Chondrocyte (in vitro differentiated cells): Measurements from ENCODE around the gene DNAH17. TPM values are rescaled to one million over a fixed set of nuclear protein-coding genes. Genes with fewer than 3 reads are reported as not detected.

ENCODE experiments used
- DNase-seq: peaks from one replicate; pipeline ENCODE4 v3.0.0; 2021; ENCODE audit warnings: mixed read lengths, low spot score
- H3K27ac Mint-ChIP-seq: one replicate; pipeline ENCODE4 v1.8.0; 2021; ENCODE audit warnings: mild to moderate bottlenecking, moderate library complexity, mixed read lengths; ENCODE audit not compliant: unreplicated experiment
- H3K27me3 Mint-ChIP-seq: 2 replicates; pipeline ENCODE4 v1.8.0; 2021; ENCODE audit warnings: low read depth, mixed read lengths
- H3K36me3 Mint-ChIP-seq: 2 replicates; pipeline ENCODE4 v1.8.0; 2021; ENCODE audit warnings: low read depth, mixed read lengths
- H3K4me1 Mint-ChIP-seq: 2 replicates; pipeline ENCODE4 v1.8.0; 2021; ENCODE audit warnings: low read depth, mild to moderate bottlenecking, mixed read lengths
- H3K4me3 Mint-ChIP-seq: one replicate; pipeline ENCODE4 v1.8.0; 2021; ENCODE audit warnings: mild to moderate bottlenecking, moderate library complexity, mixed read lengths; ENCODE audit not compliant: unreplicated experiment
- H3K9me3 Mint-ChIP-seq: 2 replicates; pipeline ENCODE4 v1.8.0; 2021; ENCODE audit warnings: low read depth, mixed read lengths
- long read RNA-seq: library from polyadenylated mRNA; stranded (forward); transcript quantifications from one replicate; pipeline ENCODE4 v2.0.0, GENCODE V29; 2021
- total RNA-seq: library from RNA; stranded (reverse); gene quantifications from 3 replicates; pipeline ENCODE4 v1.2.1, GENCODE V29; 2021
- TF ChIP-seq, protein P1 (sequence below): fragments of 200-600 bp; sonication (generic); IDR thresholded peaks from 2 replicates; pipeline ENCODE4 v1.5.0; 2021; ENCODE audit warnings: antibody characterized with exemption, mild to moderate bottlenecking, moderate library complexity

DNAH17 gene, protein sequence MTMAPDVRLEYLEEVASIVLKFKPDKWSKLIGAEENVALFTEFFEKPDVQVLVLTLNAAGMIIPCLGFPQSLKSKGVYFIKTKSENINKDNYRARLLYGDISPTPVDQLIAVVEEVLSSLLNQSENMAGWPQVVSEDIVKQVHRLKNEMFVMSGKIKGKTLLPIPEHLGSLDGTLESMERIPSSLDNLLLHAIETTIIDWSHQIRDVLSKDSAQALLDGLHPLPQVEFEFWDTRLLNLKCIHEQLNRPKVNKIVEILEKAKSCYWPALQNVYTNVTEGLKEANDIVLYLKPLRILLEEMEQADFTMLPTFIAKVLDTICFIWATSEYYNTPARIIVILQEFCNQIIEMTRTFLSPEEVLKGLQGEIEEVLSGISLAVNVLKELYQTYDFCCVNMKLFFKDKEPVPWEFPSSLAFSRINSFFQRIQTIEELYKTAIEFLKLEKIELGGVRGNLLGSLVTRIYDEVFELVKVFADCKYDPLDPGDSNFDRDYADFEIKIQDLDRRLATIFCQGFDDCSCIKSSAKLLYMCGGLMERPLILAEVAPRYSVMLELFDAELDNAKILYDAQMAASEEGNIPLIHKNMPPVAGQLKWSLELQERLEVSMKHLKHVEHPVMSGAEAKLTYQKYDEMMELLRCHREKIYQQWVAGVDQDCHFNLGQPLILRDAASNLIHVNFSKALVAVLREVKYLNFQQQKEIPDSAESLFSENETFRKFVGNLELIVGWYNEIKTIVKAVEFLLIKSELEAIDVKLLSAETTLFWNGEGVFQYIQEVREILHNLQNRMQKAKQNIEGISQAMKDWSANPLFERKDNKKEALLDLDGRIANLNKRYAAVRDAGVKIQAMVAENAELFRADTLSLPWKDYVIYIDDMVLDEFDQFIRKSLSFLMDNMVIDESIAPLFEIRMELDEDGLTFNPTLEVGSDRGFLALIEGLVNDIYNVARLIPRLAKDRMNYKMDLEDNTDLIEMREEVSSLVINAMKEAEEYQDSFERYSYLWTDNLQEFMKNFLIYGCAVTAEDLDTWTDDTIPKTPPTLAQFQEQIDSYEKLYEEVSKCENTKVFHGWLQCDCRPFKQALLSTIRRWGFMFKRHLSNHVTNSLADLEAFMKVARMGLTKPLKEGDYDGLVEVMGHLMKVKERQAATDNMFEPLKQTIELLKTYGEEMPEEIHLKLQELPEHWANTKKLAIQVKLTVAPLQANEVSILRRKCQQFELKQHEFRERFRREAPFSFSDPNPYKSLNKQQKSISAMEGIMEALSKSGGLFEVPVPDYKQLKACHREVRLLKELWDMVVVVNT (N-terminal part only)
- 0.26 to 0.42 TPM (median 0.34 TPM) in 3 replicates for total RNA-seq
- long read RNA-seq, partial matches to known transcripts: 0 of 1 reads
- long read RNA-seq, other reads (novel, unspliced or antisense): 1 of 1 reads

DNA sequence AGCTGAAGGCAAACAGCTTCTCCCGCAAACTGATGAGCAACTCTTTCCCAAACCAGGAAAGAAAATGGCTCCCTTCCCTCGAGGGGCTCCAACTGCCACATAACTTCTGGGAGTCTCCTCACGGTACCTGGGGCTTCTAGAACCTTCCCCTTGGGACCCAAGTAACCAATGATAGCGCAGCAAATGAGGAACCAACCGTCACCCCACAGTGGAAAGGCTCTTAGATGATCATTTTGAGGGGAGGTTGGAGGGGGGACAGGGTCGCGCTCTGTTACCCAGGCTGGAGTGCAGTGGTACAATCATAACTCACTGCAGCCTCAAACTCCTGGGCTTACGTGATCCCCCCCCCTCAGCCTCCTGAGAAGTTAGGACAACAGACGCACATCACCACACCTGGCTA is at the start of gene DNAH17:
Gene DNAH17, minus strand, starts transcription at position 101 of the 400 bp plus-strand sequence. CDS start 2,339 bp downstream, outside the sequence.
- H3K36me3 Mint-ChIP-seq: no peaks in the 10 kb centered on the region
- no peak for DNase-seq
- no peaks in the 10 kb centered on the region for H3K4me1 Mint-ChIP-seq
- H3K9me3 Mint-ChIP-seq: no peaks in the 10 kb centered on the region
- H3K27ac Mint-ChIP-seq: no peak within 1 kb of the TSS
- TF ChIP-seq, protein P1, sequence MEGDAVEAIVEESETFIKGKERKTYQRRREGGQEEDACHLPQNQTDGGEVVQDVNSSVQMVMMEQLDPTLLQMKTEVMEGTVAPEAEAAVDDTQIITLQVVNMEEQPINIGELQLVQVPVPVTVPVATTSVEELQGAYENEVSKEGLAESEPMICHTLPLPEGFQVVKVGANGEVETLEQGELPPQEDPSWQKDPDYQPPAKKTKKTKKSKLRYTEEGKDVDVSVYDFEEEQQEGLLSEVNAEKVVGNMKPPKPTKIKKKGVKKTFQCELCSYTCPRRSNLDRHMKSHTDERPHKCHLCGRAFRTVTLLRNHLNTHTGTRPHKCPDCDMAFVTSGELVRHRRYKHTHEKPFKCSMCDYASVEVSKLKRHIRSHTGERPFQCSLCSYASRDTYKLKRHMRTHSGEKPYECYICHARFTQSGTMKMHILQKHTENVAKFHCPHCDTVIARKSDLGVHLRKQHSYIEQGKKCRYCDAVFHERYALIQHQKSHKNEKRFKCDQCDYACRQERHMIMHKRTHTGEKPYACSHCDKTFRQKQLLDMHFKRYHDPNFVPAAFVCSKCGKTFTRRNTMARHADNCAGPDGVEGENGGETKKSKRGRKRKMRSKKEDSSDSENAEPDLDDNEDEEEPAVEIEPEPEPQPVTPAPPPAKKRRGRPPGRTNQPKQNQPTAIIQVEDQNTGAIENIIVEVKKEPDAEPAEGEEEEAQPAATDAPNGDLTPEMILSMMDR: no peak
- H3K4me3 Mint-ChIP-seq: no peak within 1 kb of the TSS
- no peaks in the 10 kb centered on the region for H3K27me3 Mint-ChIP-seq

DNA sequence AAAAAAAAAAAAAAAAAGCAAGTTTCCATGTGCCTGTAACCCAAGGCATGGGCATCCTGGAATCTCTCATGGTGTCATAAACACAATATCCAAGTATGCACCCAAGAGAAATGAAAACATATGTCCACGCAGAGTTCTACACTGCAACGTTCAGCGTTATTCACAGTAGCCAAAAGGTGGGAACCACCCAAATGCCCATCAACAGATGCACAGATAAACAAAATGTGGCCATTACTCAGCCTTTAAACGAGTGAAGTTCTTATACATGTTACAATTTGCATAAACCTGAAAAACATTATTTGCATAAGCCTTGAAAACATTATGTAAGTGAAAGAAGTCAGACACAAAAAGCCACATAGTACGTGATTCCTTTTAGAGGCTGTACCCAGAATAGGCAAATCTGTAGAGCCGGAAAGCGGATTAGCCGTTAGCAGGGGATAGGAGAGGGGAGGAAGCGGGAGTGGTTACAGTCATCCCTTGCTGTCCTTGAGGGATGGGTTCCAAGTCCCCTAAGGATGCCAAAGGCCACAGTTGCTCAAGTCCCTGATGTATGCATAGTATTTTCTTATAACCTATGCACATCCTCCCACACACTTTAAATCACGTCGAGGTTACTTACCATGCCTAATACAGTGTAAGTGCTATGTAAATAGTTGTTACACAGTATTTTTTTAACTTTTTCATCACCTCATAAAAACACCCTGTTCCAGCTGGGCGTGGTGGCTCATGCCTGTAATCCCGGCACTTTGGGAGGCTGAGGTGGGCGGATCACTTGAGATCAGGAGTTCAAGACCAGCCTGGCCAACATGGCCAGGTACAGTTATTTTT is 47.3 kb upstream of the DNAH17 start:
- Mint-ChIP-seq H3K4me1 (peaks cover 7% of the 10 kb centered on the region), H3K27me3 (no peaks in the 10 kb centered on the region), H3K36me3 (no peaks in the 10 kb centered on the region), H3K4me3 (no peak overlapping the region), H3K9me3 (peaks cover 6% of the 10 kb centered on the region), H3K27ac (no peak overlapping the region)
- DNase-seq: no peak
- TF ChIP-seq, protein P1: no peak

DNA sequence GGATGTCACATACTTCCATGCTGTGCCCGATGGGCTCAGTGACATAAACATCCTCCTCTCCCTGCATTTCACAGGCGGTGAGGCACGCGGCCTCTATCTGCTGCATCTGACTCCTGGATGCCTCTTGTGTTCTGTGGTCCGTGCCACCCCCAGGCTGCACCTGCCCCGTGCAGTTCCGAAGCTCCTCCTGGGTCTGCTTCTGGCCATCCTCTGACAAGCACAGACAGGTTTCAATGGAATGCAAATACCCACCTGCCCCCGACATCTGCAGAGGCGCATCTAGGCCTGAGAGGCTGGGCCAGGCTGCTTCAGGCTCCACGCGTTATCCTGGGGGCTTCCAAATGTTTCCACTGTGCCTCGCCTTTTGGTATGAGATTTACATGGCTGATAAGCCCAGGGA is 46.3 kb upstream of the DNAH17 start:
- no peak overlapping the region for H3K4me3 Mint-ChIP-seq
- H3K27ac Mint-ChIP-seq: no peak overlapping the region

DNA sequence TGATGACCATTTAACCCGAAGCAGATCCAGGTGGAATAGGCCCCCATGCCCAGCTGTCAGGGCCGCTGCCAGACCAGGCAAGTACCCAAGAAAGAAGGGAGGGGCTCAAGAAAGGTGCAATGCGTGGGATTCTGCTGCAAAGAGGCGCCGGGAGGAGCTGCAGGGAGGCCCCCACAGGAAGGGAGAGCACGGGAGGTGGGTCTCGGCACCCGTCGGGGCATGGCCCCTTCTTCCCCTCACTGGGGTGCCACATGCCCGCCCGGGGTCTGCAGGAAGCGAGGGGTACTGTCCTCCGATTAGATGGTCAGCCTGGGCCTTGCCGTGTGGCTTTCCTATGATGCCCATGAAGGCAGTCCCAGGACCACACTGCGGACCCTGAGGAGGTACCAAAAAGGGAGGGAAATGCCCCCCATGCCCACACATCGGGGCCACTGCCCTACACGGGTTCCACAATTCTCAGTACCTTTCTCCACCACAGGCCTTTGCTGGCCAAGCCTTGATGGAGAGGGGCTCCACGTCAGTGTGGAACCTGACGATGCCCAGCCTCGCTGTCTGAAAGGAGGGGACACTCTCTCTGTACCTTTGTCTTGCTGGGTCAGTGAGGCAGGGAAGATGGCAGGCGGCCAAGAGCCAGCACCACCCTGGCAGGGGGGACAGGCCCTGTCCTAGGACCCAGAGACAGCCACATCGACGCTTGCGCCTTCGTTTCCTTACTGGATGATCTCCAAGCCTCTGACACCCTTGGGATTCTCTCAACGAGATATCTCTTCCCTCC is 45.5 kb upstream of the DNAH17 start:
- TF ChIP-seq, protein P1: no peak
- H3K4me3 Mint-ChIP-seq: no peak overlapping the region
- H3K27me3 Mint-ChIP-seq: no peaks in the 10 kb centered on the region
- no peak for DNase-seq
- H3K4me1 Mint-ChIP-seq: peaks cover 22% of the 10 kb centered on the region
- no peaks in the 10 kb centered on the region for H3K36me3 Mint-ChIP-seq
- no peak overlapping the region for H3K27ac Mint-ChIP-seq
- H3K9me3 Mint-ChIP-seq: peaks cover 6% of the 10 kb centered on the region

More for the DNA sequence above, 46.3 kb upstream of the DNAH17 start:
- DNase-seq: no peak
- Mint-ChIP-seq H3K36me3 (no peaks in the 10 kb centered on the region), H3K9me3 (peaks cover 6% of the 10 kb centered on the region), H3K27me3 (no peaks in the 10 kb centered on the region), H3K4me1 (peaks cover 13% of the 10 kb centered on the region)
- TF ChIP-seq, protein P1: no peak
